PC-9 (cell line): Measurements from ENCODE around the gene MAGI1. TPM values are rescaled to one million over a fixed set of nuclear protein-coding genes. Genes with fewer than 3 reads are reported as not detected.

ENCODE experiments used
- BruUV-seq: library from RNA; stranded (reverse); fragments of 400-500 nt; replicated peaks from 2 replicates; lab custom pipeline; 2021; lab: Mats Ljungman, UMichigan
- CTCF ChIA-PET: fragments of 300-600 bp; sonication (Branson Sonifier 250); formaldehyde crosslinking; loops from one replicate; lab custom pipeline; 2022; ENCODE audit warnings: antibody characterized with exemption; lab: Charles Lee
- POLR2A ChIA-PET: fragments of 300-600 bp; sonication (Branson Sonifier 250); formaldehyde crosslinking; loops from one replicate; lab custom pipeline; 2022; ENCODE audit warnings: antibody characterized with exemption; ENCODE audit not compliant: unreplicated experiment; lab: Charles Lee
- DNase-seq, 2 experiments: peaks; one replicate each; pipeline versions ENCODE4 v3.0.0 to v3.0.0-alpha.2; 2015 to 2022; ENCODE audit warnings: mixed read lengths in 1 of 2
- H2AFZ ChIP-seq: fragments of 200-600 bp; sonication (generic); 2 replicates; pipeline ENCODE4 v1.8.1; 2017; ENCODE audit warnings: antibody characterized with exemption
- H3F3A ChIP-seq: fragments of 200-600 bp; sonication (generic); 2 replicates; pipeline ENCODE4 v1.8.1; 2017; ENCODE audit warnings: antibody characterized with exemption, mild to moderate bottlenecking, low read depth; ENCODE audit not compliant: insufficient read depth
- H3K27ac ChIP-seq: fragments of 200-600 bp; sonication (generic); 2 replicates; pipeline ENCODE4 v1.6.1; 2016; ENCODE audit warnings: mixed run types
- H3K27me3 ChIP-seq: fragments of 200-600 bp; sonication (generic); 2 replicates; pipeline ENCODE4 v1.6.1; 2016; ENCODE audit warnings: low read depth, mixed run types; ENCODE audit not compliant: insufficient read depth
- H3K36me3 ChIP-seq: fragments of 200-600 bp; sonication (generic); 2 replicates; pipeline ENCODE4 v1.6.1; 2016; ENCODE audit warnings: low read depth, mixed run types
- H3K4me1 ChIP-seq: fragments of 200-600 bp; sonication (generic); replicated peaks from 2 replicates; pipeline ENCODE4 v1.6.1; 2016; ENCODE audit warnings: mixed run types; ENCODE audit not compliant: insufficient read depth
- H3K4me2 ChIP-seq: fragments of 200-600 bp; sonication (generic); 2 replicates; pipeline ENCODE4 v1.6.1; 2017; ENCODE audit warnings: mixed run types
- H3K4me3 ChIP-seq: fragments of 200-600 bp; sonication (generic); 2 replicates; pipeline ENCODE4 v1.6.1; 2016; ENCODE audit warnings: mixed run types
- H3K79me2 ChIP-seq: fragments of 200-600 bp; sonication (generic); 2 replicates; pipeline ENCODE4 v1.6.1; 2017; ENCODE audit warnings: low read depth, mixed run types
- H3K9me2 ChIP-seq: fragments of 200-600 bp; sonication (generic); 2 replicates; pipeline ENCODE4 v1.8.1; 2017; ENCODE audit warnings: mild to moderate bottlenecking; ENCODE audit not compliant: insufficient read depth
- H3K9me3 ChIP-seq: fragments of 200-600 bp; sonication (generic); 2 replicates; pipeline ENCODE4 v1.8.1; 2016; ENCODE audit warnings: low read depth; ENCODE audit not compliant: insufficient read depth
- H4K20me1 ChIP-seq: fragments of 200-600 bp; sonication (generic); 2 replicates; pipeline ENCODE4 v1.8.1; 2017; ENCODE audit not compliant: insufficient read depth
- EZH2 ChIP-seq: fragments of 200-600 bp; sonication (generic); IDR thresholded peaks from 2 replicates; pipeline ENCODE4 v1.8.0; 2017; ENCODE audit warnings: antibody characterized with exemption, low read depth
- intact Hi-C: fragments of 100-400 bp; cut with micrococcal nuclease; formaldehyde crosslinking; loops from one replicate; pipeline ENCODE4 v1.10.0; 2022; ENCODE audit not compliant: unreplicated experiment
- total RNA-seq: library from RNA; stranded (reverse); gene quantifications from 2 replicates; pipeline ENCODE4 v1.2.3, GENCODE V29; 2021
- TF ChIP-seq, protein P1 (sequence below): fragments of 200-600 bp; sonication (generic); conservative IDR thresholded peaks from 2 replicates; pipeline ENCODE4 v1.6.1; 2017; ENCODE audit warnings: mixed run types, antibody characterized with exemption, mild to moderate bottlenecking, moderate library complexity

The MAGI1 gene
- total RNA-seq, 1 experiment from 2014 or later: 23.3 TPM

- no peaks in the 10 kb centered on the region for H3K36me3 ChIP-seq
- CTCF ChIA-PET: interaction anchor here (0.6 kb wide), 1 partner anchor 44 kb away, joined by 3 read pairs; no protein-coding TSS in a partner anchor
- intact Hi-C loops: no loop called here
Observed at GRCh38 chr3:65305836-65306235, 732.9 kb downstream of the MAGI1 start.

More at GRCh38 chr3:65305836-65306235, 732.9 kb downstream of the MAGI1 start:
- no peak overlapping the region for H3K27ac ChIP-seq
- H3K4me2 ChIP-seq: no peak overlapping the region
- no peaks in the 10 kb centered on the region for H4K20me1 ChIP-seq
- no peaks in the 10 kb centered on the region for H3K9me3 ChIP-seq
- no peaks in the 10 kb centered on the region for H3F3A ChIP-seq
- no peaks in the 10 kb centered on the region for H3K4me1 ChIP-seq
- no peak for DNase-seq
- no peak overlapping the region for H3K4me3 ChIP-seq
- POLR2A ChIA-PET: no interaction called here
- BruUV-seq: no TSS peak
- H3K9me2 ChIP-seq: no peaks in the 10 kb centered on the region
- H2AFZ ChIP-seq: no peak overlapping the region
- TF ChIP-seq, protein P1, sequence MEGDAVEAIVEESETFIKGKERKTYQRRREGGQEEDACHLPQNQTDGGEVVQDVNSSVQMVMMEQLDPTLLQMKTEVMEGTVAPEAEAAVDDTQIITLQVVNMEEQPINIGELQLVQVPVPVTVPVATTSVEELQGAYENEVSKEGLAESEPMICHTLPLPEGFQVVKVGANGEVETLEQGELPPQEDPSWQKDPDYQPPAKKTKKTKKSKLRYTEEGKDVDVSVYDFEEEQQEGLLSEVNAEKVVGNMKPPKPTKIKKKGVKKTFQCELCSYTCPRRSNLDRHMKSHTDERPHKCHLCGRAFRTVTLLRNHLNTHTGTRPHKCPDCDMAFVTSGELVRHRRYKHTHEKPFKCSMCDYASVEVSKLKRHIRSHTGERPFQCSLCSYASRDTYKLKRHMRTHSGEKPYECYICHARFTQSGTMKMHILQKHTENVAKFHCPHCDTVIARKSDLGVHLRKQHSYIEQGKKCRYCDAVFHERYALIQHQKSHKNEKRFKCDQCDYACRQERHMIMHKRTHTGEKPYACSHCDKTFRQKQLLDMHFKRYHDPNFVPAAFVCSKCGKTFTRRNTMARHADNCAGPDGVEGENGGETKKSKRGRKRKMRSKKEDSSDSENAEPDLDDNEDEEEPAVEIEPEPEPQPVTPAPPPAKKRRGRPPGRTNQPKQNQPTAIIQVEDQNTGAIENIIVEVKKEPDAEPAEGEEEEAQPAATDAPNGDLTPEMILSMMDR: no peak
- no peak for TF ChIP-seq EZH2
- no peaks in the 10 kb centered on the region for H3K27me3 ChIP-seq
- no peaks in the 10 kb centered on the region for H3K79me2 ChIP-seq

Other genes starting within 250 kb of the MAGI1 start
- 20.8 and 30.1 TPM in 2 replicates for gene SLC25A26, start 182.1 kb upstream of the MAGI1 start, total RNA-seq